Fibroblast of lung (primary cell): ENCODE measurements around the gene CASP5. TPM values are rescaled to one million over a fixed set of nuclear protein-coding genes. Genes with fewer than 3 reads are reported as not detected.
"Not testable (repeated sequence)": the region's sequence is repeated elsewhere in the genome, so short reads cannot be mapped to it uniquely, and the experiment has no call there.

Source experiments
- DNase-seq, 2 donors: peaks; one replicate each; pipeline versions ENCODE4 v3.0.0 to v3.0.0-alpha.2; 2010; ENCODE audit warnings: low read depth in 2 of 2
- H2AFZ ChIP-seq: 2 replicates; pipeline ENCODE4 v1.5.1; 2012; ENCODE audit warnings: low read length, control low read depth, inconsistent platforms
- H3K27ac ChIP-seq: 2 replicates; pipeline ENCODE4 v1.5.1; 2011; ENCODE audit warnings: low read length, control low read depth; ENCODE audit not compliant: insufficient read depth
- H3K27me3 ChIP-seq: 2 replicates; pipeline ENCODE4 v1.5.1; 2011; ENCODE audit warnings: mild to moderate bottlenecking, low read length; ENCODE audit not compliant: control insufficient read depth, insufficient read depth
- H3K36me3 ChIP-seq: 2 replicates; pipeline ENCODE4 v1.5.1; 2011; ENCODE audit warnings: low read length; ENCODE audit not compliant: control insufficient read depth, insufficient read depth
- H3K4me1 ChIP-seq: 2 replicates; pipeline ENCODE4 v1.5.1; 2011; ENCODE audit warnings: low read length; ENCODE audit not compliant: control insufficient read depth, insufficient read depth; ENCODE audit errors: extremely low read depth
- H3K4me2 ChIP-seq: 2 replicates; pipeline ENCODE4 v1.5.1; 2011; ENCODE audit warnings: low read length, control low read depth; ENCODE audit not compliant: insufficient read depth; ENCODE audit errors: extremely low read depth
- H3K4me3 ChIP-seq, 4 experiments: fragments of 200-600 bp in 1 of 4; sonication (generic) in 1 of 4; replicated peaks in 1 of 4; 2 replicates each; pipeline ENCODE4 v1.5.1; 2011 to 2016; ENCODE audit warnings: low read length in 4 of 4, low read depth in 3 of 4, mild to moderate bottlenecking in 3 of 4, control low read depth in 2 of 4, inconsistent platforms in 1 of 4, mixed read lengths in 1 of 4; ENCODE audit not compliant: insufficient read depth in 1 of 4; ENCODE audit errors: control extremely low read depth in 1 of 4
- H3K79me2 ChIP-seq: 2 replicates; pipeline ENCODE4 v1.5.1; 2012; ENCODE audit warnings: mild to moderate bottlenecking, low read length, inconsistent platforms; ENCODE audit not compliant: control insufficient read depth, insufficient read depth
- H3K9ac ChIP-seq: 2 replicates; pipeline ENCODE4 v1.5.1; 2011; ENCODE audit warnings: mild to moderate bottlenecking, low read length, control low read depth; ENCODE audit not compliant: insufficient read depth
- H3K9me3 ChIP-seq: 2 replicates; pipeline ENCODE4 v1.5.1; 2012; ENCODE audit warnings: low read depth, low read length; ENCODE audit not compliant: control insufficient read depth, insufficient read depth
- H4K20me1 ChIP-seq: 2 replicates; pipeline ENCODE4 v1.5.1; 2011; ENCODE audit warnings: low read length; ENCODE audit not compliant: control insufficient read depth, insufficient read depth; ENCODE audit errors: extremely low read depth
- EZH2 ChIP-seq: IDR thresholded peaks from 2 replicates; pipeline ENCODE4 v1.5.1; 2012; ENCODE audit warnings: low read length, control low read depth, mild to moderate bottlenecking; ENCODE audit errors: missing control alignments
- polyA minus RNA-seq: library from RNA; depleted of rRNA, polyadenylated mRNA; stranded (reverse); fragments of >200 nt; gene quantifications from 2 replicates; pipeline ENCODE4 v1.2.3, GENCODE V29; 2011; ENCODE audit warnings: low replicate concordance
- polyA plus RNA-seq, 2 donors: library from polyadenylated mRNA; depleted of rRNA in 1 of 2; stranded (reverse) in 1 of 2; unstranded in 1 of 2; fragments of >200 nt; gene quantifications; 2 replicates each; pipeline ENCODE4 v1.2.1, GENCODE V29; 2011 to 2012; ENCODE audit warnings: missing spikeins in 1 of 2
- total RNA-seq: library from RNA; depleted of rRNA; stranded (reverse); fragments of >200 nt; gene quantifications from 2 replicates; pipeline ENCODE4 v1.2.1, GENCODE V29; 2014
- TF ChIP-seq, protein P1 (sequence below), 2 donors: IDR thresholded peaks in 1 of 2; conservative IDR thresholded peaks in 1 of 2; 1 replicate in 1 of 2; 2 replicates in 1 of 2; pipeline ENCODE4 v1.5.1; 2011 to 2012; ENCODE audit warnings: low read length in 2 of 2, control low read depth in 1 of 2, inconsistent platforms in 1 of 2, low read depth in 1 of 2, mild to moderate bottlenecking in 1 of 2

The CASP5 gene
- total RNA-seq, result 0.17 and 0.26 TPM in 2 replicates
- not detected in 2 replicates for polyA plus RNA-seq
- polyA plus RNA-seq (2012), result not detected in 2 replicates
- polyA minus RNA-seq, result not detected in 2 replicates

DNA sequence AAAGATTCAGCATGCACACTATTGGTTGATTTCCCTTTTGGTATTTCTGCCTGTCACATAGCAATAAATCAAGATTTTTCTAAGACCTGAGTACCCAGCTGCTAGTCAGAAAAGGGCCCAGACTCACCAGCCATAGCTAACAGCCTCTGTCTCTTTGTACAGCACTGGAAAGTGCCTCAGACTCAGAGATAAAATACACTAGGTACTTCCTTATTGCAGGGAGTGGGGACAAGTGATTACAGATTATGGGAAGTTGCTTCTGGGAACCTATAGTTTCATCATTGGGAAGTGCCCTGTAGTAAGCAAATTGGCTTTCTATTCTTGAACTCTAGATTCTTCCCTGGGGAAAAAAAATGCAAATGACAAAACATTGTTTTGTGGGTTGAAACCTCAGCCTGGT is at the start of gene CASP5:
CASP5 (minus strand) TSS at position 166 of the 400 bp plus-strand sequence; CDS start at position 134, 32 bp downstream.
- H3K4me1 ChIP-seq, result no peaks in the 10 kb centered on the region
- H3K4me3 ChIP-seq, result no peak within 1 kb of the TSS
- no peak within 1 kb of the TSS for H3K27ac ChIP-seq
- no peaks in the 10 kb centered on the region for H3K36me3 ChIP-seq
- DNase-seq, result peak in 1 of 2 donors; percentile 55
- no peak within 1 kb of the TSS for H3K9ac ChIP-seq
- no peaks in the 10 kb centered on the region for H4K20me1 ChIP-seq
- TF ChIP-seq, protein P1, sequence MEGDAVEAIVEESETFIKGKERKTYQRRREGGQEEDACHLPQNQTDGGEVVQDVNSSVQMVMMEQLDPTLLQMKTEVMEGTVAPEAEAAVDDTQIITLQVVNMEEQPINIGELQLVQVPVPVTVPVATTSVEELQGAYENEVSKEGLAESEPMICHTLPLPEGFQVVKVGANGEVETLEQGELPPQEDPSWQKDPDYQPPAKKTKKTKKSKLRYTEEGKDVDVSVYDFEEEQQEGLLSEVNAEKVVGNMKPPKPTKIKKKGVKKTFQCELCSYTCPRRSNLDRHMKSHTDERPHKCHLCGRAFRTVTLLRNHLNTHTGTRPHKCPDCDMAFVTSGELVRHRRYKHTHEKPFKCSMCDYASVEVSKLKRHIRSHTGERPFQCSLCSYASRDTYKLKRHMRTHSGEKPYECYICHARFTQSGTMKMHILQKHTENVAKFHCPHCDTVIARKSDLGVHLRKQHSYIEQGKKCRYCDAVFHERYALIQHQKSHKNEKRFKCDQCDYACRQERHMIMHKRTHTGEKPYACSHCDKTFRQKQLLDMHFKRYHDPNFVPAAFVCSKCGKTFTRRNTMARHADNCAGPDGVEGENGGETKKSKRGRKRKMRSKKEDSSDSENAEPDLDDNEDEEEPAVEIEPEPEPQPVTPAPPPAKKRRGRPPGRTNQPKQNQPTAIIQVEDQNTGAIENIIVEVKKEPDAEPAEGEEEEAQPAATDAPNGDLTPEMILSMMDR (conservative IDR thresholded peaks at IDR 0.05 in 1 of 2, IDR thresholded peaks at IDR 0.05 in 1 of 2; ENCODE audit: low read depth in 1 of 2, low read length in 2 of 2), result no peak
- no peak for TF ChIP-seq EZH2
- H3K27me3 ChIP-seq, result no peaks in the 10 kb centered on the region
- H2AFZ ChIP-seq, result no peak within 1 kb of the TSS
- H3K4me2 ChIP-seq, result no peak within 1 kb of the TSS
- H3K79me2 ChIP-seq, result no peaks in the 10 kb centered on the region
- no peaks in the 10 kb centered on the region for H3K9me3 ChIP-seq

DNA sequence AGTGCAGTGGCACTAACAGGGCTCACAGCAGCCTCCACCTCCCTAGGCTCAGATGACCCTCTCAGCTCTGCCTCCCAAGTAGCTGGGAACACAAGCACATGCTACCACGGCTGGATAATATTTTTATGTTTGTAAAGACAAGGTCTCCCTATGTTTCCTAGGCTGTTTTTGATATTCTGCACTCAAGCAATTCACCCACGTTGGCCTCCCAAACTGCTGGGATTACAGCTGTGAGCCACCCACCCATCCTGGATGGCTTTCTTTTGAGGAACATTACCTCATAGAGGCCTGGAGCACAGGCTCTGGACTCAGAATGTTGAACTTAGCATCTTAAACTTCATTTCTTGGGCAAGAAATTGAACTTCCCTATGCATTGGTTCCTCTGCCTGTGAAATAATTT is 49.1 kb upstream of the CASP5 start:
- H3K4me2 ChIP-seq, H3K27me3 ChIP-seq, H3K9ac ChIP-seq, H3K36me3 ChIP-seq, H3K4me3 ChIP-seq, H3K79me2 ChIP-seq, H3K27ac ChIP-seq, DNase-seq, H3K4me1 ChIP-seq, H4K20me1 ChIP-seq, H2AFZ ChIP-seq, H3K9me3 ChIP-seq: not testable (repeated sequence)

DNA sequence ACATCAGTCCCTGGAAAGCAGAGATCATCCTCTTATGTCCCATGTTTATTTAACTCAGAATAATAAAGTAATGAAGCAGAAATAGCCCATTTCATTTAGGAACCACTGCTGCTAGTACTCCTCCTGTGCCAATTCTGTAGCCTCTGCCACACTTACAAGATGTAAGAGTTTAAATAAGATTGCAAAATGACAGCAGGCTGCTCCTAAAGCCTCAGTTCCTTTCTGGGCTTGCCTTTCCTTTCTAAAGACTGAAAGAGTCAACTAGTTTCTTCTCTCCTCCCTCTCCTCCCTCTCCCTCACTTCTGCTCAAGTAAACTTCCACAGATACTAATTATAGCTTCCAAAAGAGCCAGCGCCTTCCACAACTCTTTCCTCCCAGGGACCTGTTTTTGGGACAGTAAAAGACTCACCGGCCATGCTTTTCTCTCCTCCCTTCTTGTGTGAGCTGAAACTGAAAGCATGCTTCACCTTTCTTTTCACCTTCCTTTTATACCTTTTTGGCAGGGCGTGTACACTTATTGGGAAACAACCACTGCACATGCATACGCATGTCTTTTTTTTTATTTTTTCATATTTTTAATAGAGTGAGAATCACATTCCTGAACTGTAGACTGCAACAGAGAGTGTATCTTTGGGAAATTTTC is 48.2 kb upstream of the CASP5 start:
- Histone ChIP-seq H3K79me2 (no peaks in the 10 kb centered on the region), H3K36me3 (no peaks in the 10 kb centered on the region), H3K4me2 (no peak overlapping the region), H3K4me1 (no peaks in the 10 kb centered on the region), H3K27me3 (no peaks in the 10 kb centered on the region), H3K4me3 (no peak overlapping the region), H3K9me3 (no peaks in the 10 kb centered on the region), H3K9ac (no peak overlapping the region), H2AFZ (no peak overlapping the region), H3K27ac (no peak overlapping the region), H4K20me1 (no peaks in the 10 kb centered on the region)
- no peak for DNase-seq
- TF ChIP-seq EZH2, result no peak
- TF ChIP-seq, protein P1 (conservative IDR thresholded peaks at IDR 0.05 in 1 of 2, IDR thresholded peaks at IDR 0.05 in 1 of 2; ENCODE audit: low read depth in 1 of 2, low read length in 2 of 2), result no peak
